Measurements from ENCODE around the gene IP6K3.

Gene IP6K3

GRCh38 chr6:33738879-33739278, 7.8 kb downstream of the IP6K3 start:
- Histone ChIP-seq H3K27me3 (ENCODE audit: insufficient read depth, insufficient read length) (no peaks in the 10 kb centered on the region), H3K4me1 (ENCODE audit: insufficient read depth, insufficient read length) (peaks cover 3% of the 10 kb centered on the region), H3K4me3 (ENCODE audit: insufficient read length, low read depth) (no peak overlapping the region), H3K9ac (ENCODE audit: insufficient read length, low read depth) (no peak overlapping the region), H3K36me3 (ENCODE audit: insufficient read depth, insufficient read length, low read length) (peaks cover 10% of the 10 kb centered on the region), H3K9me3 (ENCODE audit: insufficient read depth, low read length) (no peaks in the 10 kb centered on the region)
- TF ChIP-seq YY1 (IDR thresholded peaks at IDR 0.05; ENCODE audit: insufficient read depth, insufficient read length) (no peak), SUZ12 (IDR thresholded peaks at IDR 0.05; ENCODE audit: extremely low read depth, insufficient read depth, insufficient read length) (no peak), ZNF274 (IDR thresholded peaks at IDR 0.05; ENCODE audit: low read depth, low read length) (no peak)
- DNase-seq (ENCODE audit: low read depth, low spot score): no peak

GRCh38 chr6:33738153-33738552, 8.6 kb downstream of the IP6K3 start:
- peaks cover 6% of the 10 kb centered on the region for H3K4me1 ChIP-seq (ENCODE audit: insufficient read depth, insufficient read length)
- DNase-seq (ENCODE audit: low read depth, low spot score): no peak
- peaks cover 10% of the 10 kb centered on the region for H3K36me3 ChIP-seq (ENCODE audit: insufficient read depth, insufficient read length, low read length)
- no peaks in the 10 kb centered on the region for H3K27me3 ChIP-seq (ENCODE audit: insufficient read depth, insufficient read length)
- H3K9ac ChIP-seq (ENCODE audit: insufficient read length, low read depth): no peak overlapping the region
- TF ChIP-seq SUZ12 (IDR thresholded peaks at IDR 0.05; ENCODE audit: extremely low read depth, insufficient read depth, insufficient read length) (no peak), ZNF274 (IDR thresholded peaks at IDR 0.05; ENCODE audit: low read depth, low read length) (no peak), YY1 (IDR thresholded peaks at IDR 0.05; ENCODE audit: insufficient read depth, insufficient read length) (no peak)
- H3K4me3 ChIP-seq (ENCODE audit: insufficient read length, low read depth): no peak overlapping the region
- H3K9me3 ChIP-seq (ENCODE audit: insufficient read depth, low read length): no peaks in the 10 kb centered on the region

- peaks cover 11% of the 10 kb centered on the region for H3K4me1 ChIP-seq (ENCODE audit: insufficient read depth, insufficient read length)
- no peak overlapping the region for H3K9ac ChIP-seq (ENCODE audit: insufficient read length, low read depth)
- no peak for DNase-seq (ENCODE audit: low read depth, low spot score)
- H3K9me3 ChIP-seq (ENCODE audit: insufficient read depth, low read length): no peaks in the 10 kb centered on the region
- TF ChIP-seq SUZ12 (IDR thresholded peaks at IDR 0.05; ENCODE audit: extremely low read depth, insufficient read depth, insufficient read length) (no peak), ZNF274 (IDR thresholded peaks at IDR 0.05; ENCODE audit: low read depth, low read length) (no peak), YY1 (IDR thresholded peaks at IDR 0.05; ENCODE audit: insufficient read depth, insufficient read length) (no peak)
- H3K4me3 ChIP-seq (ENCODE audit: insufficient read length, low read depth): no peak overlapping the region
- H3K27me3 ChIP-seq (ENCODE audit: insufficient read depth, insufficient read length): no peaks in the 10 kb centered on the region
- H3K36me3 ChIP-seq (ENCODE audit: insufficient read depth, insufficient read length, low read length): peaks cover 10% of the 10 kb centered on the region
Measured at GRCh38 chr6:33737267-33738026, 9.3 kb downstream of the IP6K3 start.

GRCh38 chr6:33735216-33735615, 11.5 kb downstream of the IP6K3 start:
- H3K27me3 ChIP-seq (ENCODE audit: insufficient read depth, insufficient read length): no peaks in the 10 kb centered on the region
- DNase-seq (ENCODE audit: low read depth, low spot score): no peak
- no peak overlapping the region for H3K4me3 ChIP-seq (ENCODE audit: insufficient read length, low read depth)
- H3K9ac ChIP-seq (ENCODE audit: insufficient read length, low read depth): no peak overlapping the region
- H3K36me3 ChIP-seq (ENCODE audit: insufficient read depth, insufficient read length, low read length): peaks cover 10% of the 10 kb centered on the region
- no peaks in the 10 kb centered on the region for H3K9me3 ChIP-seq (ENCODE audit: insufficient read depth, low read length)
- peaks cover 13% of the 10 kb centered on the region for H3K4me1 ChIP-seq (ENCODE audit: insufficient read depth, insufficient read length)
- TF ChIP-seq SUZ12 (IDR thresholded peaks at IDR 0.05; ENCODE audit: extremely low read depth, insufficient read depth, insufficient read length): no peak
- no peak for TF ChIP-seq YY1 (IDR thresholded peaks at IDR 0.05; ENCODE audit: insufficient read depth, insufficient read length)
- no peak for TF ChIP-seq ZNF274 (IDR thresholded peaks at IDR 0.05; ENCODE audit: low read depth, low read length)

GRCh38 chr6:33733709-33734007, 13.0 kb downstream of the IP6K3 start:
- H3K9me3 ChIP-seq (ENCODE audit: insufficient read depth, low read length): no peaks in the 10 kb centered on the region
- peaks cover 13% of the 10 kb centered on the region for H3K4me1 ChIP-seq (ENCODE audit: insufficient read depth, insufficient read length)
- TF ChIP-seq SUZ12 (IDR thresholded peaks at IDR 0.05; ENCODE audit: extremely low read depth, insufficient read depth, insufficient read length) (no peak), ZNF274 (IDR thresholded peaks at IDR 0.05; ENCODE audit: low read depth, low read length) (no peak), YY1 (IDR thresholded peaks at IDR 0.05; ENCODE audit: insufficient read depth, insufficient read length) (no peak)
- DNase-seq (ENCODE audit: low read depth, low spot score): no peak
- no peak overlapping the region for H3K4me3 ChIP-seq (ENCODE audit: insufficient read length, low read depth)
- no peak overlapping the region for H3K9ac ChIP-seq (ENCODE audit: insufficient read length, low read depth)
- H3K36me3 ChIP-seq (ENCODE audit: insufficient read depth, insufficient read length, low read length): peaks cover 10% of the 10 kb centered on the region
- no peaks in the 10 kb centered on the region for H3K27me3 ChIP-seq (ENCODE audit: insufficient read depth, insufficient read length)

- Histone ChIP-seq H3K27me3 (ENCODE audit: insufficient read depth, insufficient read length) (no peaks in the 10 kb centered on the region), H3K9ac (ENCODE audit: insufficient read length, low read depth) (no peak overlapping the region), H3K4me1 (ENCODE audit: insufficient read depth, insufficient read length) (peaks cover 13% of the 10 kb centered on the region), H3K36me3 (ENCODE audit: insufficient read depth, insufficient read length, low read length) (peaks cover 7% of the 10 kb centered on the region), H3K4me3 (ENCODE audit: insufficient read length, low read depth) (no peak overlapping the region), H3K9me3 (ENCODE audit: insufficient read depth, low read length) (no peaks in the 10 kb centered on the region)
- no peak for DNase-seq (ENCODE audit: low read depth, low spot score)
- TF ChIP-seq ZNF274 (IDR thresholded peaks at IDR 0.05; ENCODE audit: low read depth, low read length) (no peak), SUZ12 (IDR thresholded peaks at IDR 0.05; ENCODE audit: extremely low read depth, insufficient read depth, insufficient read length) (no peak), YY1 (IDR thresholded peaks at IDR 0.05; ENCODE audit: insufficient read depth, insufficient read length) (no peak)
Measured at GRCh38 chr6:33732817-33733708, 13.6 kb downstream of the IP6K3 start.

- DNase-seq (ENCODE audit: low read depth, low spot score): no peak
- TF ChIP-seq SUZ12 (IDR thresholded peaks at IDR 0.05; ENCODE audit: extremely low read depth, insufficient read depth, insufficient read length): no peak
- no peak for TF ChIP-seq ZNF274 (IDR thresholded peaks at IDR 0.05; ENCODE audit: low read depth, low read length)
- no peak for TF ChIP-seq YY1 (IDR thresholded peaks at IDR 0.05; ENCODE audit: insufficient read depth, insufficient read length)
- Histone ChIP-seq H3K27me3 (ENCODE audit: insufficient read depth, insufficient read length) (no peaks in the 10 kb centered on the region), H3K4me3 (ENCODE audit: insufficient read length, low read depth) (no peak overlapping the region), H3K9ac (ENCODE audit: insufficient read length, low read depth) (no peak overlapping the region), H3K9me3 (ENCODE audit: insufficient read depth, low read length) (no peaks in the 10 kb centered on the region), H3K4me1 (ENCODE audit: insufficient read depth, insufficient read length) (peaks cover 13% of the 10 kb centered on the region), H3K36me3 (ENCODE audit: insufficient read depth, insufficient read length, low read length) (peaks cover 7% of the 10 kb centered on the region)
Measured at GRCh38 chr6:33732385-33732784, 14.3 kb downstream of the IP6K3 start.
